ENCODE measurements around the gene FAT1. TPM values are rescaled to one million over a fixed set of nuclear protein-coding genes. Genes with fewer than 3 reads are reported as not detected.

FAT1 gene
- total RNA-seq, 1 donor from 2014 or later, result 84.3 TPM

DNA sequence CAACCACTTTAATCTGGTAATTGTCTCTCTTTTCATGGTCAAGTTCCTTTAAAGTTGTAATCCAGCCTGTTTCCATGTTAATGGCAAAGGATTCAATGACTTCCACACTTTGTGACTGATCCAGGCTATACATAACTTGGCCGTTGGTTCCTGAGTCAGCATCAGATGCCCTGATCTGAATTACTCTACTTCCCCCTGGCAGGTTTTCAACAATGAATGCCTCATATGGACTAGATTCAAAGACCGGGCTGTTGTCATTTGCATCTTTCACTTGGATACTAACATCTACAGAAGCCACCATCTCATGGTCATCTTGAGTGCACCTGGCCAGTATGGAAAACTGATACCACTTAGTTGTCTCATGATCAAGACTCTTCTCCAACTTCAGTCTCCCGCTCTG lies 105.7 kb downstream of the FAT1 start:
- intact Hi-C loops (cut with DNase I), result no loop called here
- Histone ChIP-seq H3K27me3 (no peaks in the 10 kb centered on the region), H3K27ac (no peak overlapping the region), H3K4me1 (no peaks in the 10 kb centered on the region), H3K9me3 (no peaks in the 10 kb centered on the region), H3K4me3 (no peak overlapping the region), H3K36me3 (peaks cover 24% of the 10 kb centered on the region)
- ATAC-seq (no peak), DNase-seq (no peak)
- TF ChIP-seq, protein P1, sequence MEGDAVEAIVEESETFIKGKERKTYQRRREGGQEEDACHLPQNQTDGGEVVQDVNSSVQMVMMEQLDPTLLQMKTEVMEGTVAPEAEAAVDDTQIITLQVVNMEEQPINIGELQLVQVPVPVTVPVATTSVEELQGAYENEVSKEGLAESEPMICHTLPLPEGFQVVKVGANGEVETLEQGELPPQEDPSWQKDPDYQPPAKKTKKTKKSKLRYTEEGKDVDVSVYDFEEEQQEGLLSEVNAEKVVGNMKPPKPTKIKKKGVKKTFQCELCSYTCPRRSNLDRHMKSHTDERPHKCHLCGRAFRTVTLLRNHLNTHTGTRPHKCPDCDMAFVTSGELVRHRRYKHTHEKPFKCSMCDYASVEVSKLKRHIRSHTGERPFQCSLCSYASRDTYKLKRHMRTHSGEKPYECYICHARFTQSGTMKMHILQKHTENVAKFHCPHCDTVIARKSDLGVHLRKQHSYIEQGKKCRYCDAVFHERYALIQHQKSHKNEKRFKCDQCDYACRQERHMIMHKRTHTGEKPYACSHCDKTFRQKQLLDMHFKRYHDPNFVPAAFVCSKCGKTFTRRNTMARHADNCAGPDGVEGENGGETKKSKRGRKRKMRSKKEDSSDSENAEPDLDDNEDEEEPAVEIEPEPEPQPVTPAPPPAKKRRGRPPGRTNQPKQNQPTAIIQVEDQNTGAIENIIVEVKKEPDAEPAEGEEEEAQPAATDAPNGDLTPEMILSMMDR (IDR thresholded peaks at IDR 0.05), result no peak

GRCh38 chr4:186607490-186607889 lies 116.2 kb downstream of the FAT1 start:
- intact Hi-C loops (cut with DNase I), result no loop called here
- no peak for DNase-seq
- no peak for ATAC-seq
- Histone ChIP-seq H3K27ac (no peak overlapping the region), H3K27me3 (no peaks in the 10 kb centered on the region), H3K4me1 (no peaks in the 10 kb centered on the region), H3K9me3 (no peaks in the 10 kb centered on the region), H3K36me3 (peaks cover 45% of the 10 kb centered on the region), H3K4me3 (no peak overlapping the region)
- TF ChIP-seq, protein P1 (IDR thresholded peaks at IDR 0.05), result no peak

GRCh38 chr4:186606591-186606992 lies 117.1 kb downstream of the FAT1 start:
- no peak overlapping the region for H3K27ac ChIP-seq
- ATAC-seq (no peak), DNase-seq (no peak)
- no peak overlapping the region for H3K4me3 ChIP-seq
- H3K9me3 ChIP-seq, result no peaks in the 10 kb centered on the region
- no peaks in the 10 kb centered on the region for H3K4me1 ChIP-seq
- TF ChIP-seq, protein P1 (IDR thresholded peaks at IDR 0.05), result no peak
- intact Hi-C loops (cut with DNase I), result no loop called here
- H3K27me3 ChIP-seq, result no peaks in the 10 kb centered on the region
- H3K36me3 ChIP-seq, result peaks cover 48% of the 10 kb centered on the region

DNA sequence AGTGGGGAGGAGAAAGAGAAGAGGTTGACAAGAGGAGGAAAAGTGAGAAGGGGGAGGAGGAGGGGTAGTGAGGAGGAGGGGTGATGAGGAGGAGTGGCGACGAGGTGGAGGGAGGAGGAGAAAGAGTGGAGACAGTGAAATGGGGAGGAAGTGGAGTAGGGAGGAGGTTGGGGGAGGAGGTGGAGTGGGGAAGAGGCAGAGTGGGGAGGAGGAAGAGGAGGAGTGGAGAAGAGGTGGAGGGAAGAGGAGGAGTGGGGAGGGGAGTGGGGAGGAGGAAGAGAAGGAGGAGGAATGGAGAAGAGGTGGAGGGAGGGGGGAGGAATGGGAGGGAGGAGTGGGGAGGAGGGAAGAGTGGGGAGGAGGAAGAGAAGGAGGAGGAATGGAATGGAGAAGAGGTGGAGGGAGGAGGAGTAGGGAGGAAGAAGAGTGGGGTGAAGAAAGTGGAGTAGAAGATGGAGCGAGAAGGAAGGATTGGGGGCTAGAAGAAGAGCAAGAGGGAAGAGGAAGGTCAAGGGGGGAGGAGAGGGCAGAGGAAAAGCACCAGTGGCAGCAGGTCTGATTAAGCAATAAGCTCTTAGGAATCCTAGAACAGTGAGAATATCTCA lies 118.3 kb downstream of the FAT1 start:
- DNase-seq, result no peak
- Histone ChIP-seq H3K27ac (no peak overlapping the region), H3K36me3 (peaks cover 50% of the 10 kb centered on the region), H3K4me1 (no peaks in the 10 kb centered on the region), H3K9me3 (no peaks in the 10 kb centered on the region), H3K27me3 (no peaks in the 10 kb centered on the region), H3K4me3 (no peak overlapping the region)
- TF ChIP-seq, protein P1 (IDR thresholded peaks at IDR 0.05), result no peak
- intact Hi-C loops (cut with DNase I), result no loop called here
- no peak for ATAC-seq

- Histone ChIP-seq H3K4me3 (no peak overlapping the region), H3K27me3 (no peaks in the 10 kb centered on the region), H3K9me3 (no peaks in the 10 kb centered on the region), H3K36me3 (peaks cover 51% of the 10 kb centered on the region), H3K27ac (no peak overlapping the region), H3K4me1 (no peaks in the 10 kb centered on the region)
- ATAC-seq (no peak), DNase-seq (no peak)
- intact Hi-C loops (cut with DNase I), result no loop called here
- TF ChIP-seq, protein P1 (IDR thresholded peaks at IDR 0.05), result no peak
These were observed 119.4 kb downstream of the FAT1 start for GRCh38 chr4:186604124-186604807.

Data from upper lobe of right lung (tissue), 1 donor.